HG02870 (cell line): ENCODE measurements around the gene PDCD2.
"Not testable (repeated sequence)": the region's sequence is repeated elsewhere in the genome, so short reads cannot be mapped to it uniquely, and the experiment has no call there.

Experiments used
- ATAC-seq: cut with Tn5 transposase; IDR thresholded peaks from one replicate; pipeline ENCODE4 v1.9.1; 2021; ENCODE audit warnings: mild to moderate bottlenecking, moderate library complexity; ENCODE audit not compliant: unreplicated experiment

PDCD2 gene

DNA sequence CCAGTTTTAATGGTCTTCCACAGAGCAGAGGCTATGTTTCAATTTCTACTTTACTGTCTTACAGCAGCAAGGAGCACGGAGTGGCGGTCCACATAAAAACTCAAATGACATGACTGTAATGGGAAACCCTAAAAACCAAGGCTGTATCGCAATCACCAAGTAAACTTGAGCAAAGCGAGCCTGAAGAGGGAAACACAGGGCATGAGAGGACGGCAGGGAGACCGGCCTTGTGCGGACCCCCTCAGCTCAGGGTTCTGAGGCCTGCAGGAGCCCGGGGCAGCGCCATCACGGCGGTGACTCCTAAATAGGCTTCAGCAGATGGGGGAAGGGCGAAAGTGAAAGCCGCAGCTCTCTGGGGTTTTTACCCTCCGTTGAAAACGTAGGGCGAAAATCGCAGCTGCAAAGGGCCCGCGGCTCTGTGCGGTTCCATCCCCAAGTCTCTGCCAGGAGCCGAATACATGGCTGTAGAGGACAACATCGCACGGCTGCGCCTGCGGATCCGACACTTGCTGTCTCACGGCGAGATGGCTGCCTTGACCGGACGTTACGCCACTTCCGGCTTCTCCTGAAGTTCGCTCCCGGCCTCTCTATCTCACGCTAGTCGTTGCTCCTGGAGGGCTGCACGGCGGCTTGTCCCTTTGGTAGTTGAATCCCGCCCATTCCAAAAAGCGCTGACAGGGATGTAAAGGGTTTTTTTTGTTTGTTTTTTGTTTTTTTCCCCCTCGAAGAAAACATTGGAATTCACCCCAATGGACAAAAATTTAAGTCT is 31.5 kb downstream of the PDCD2 start, which contains the start of gene PSMB1:
TSS of gene PSMB1 (minus strand) at position 543 of the 769 bp plus-strand sequence. CDS start at position 478, 65 bp downstream.
- peak; percentile 51 for ATAC-seq

GRCh38 chr6:170545405-170545804 is 39.0 kb downstream of the PDCD2 start:
- ATAC-seq, result no peak

GRCh38 chr6:170542031-170542719 is 42.3 kb downstream of the PDCD2 start:
- no peak for ATAC-seq

GRCh38 chr6:170537329-170537728 is 47.1 kb downstream of the PDCD2 start:
- no peak for ATAC-seq

DNA sequence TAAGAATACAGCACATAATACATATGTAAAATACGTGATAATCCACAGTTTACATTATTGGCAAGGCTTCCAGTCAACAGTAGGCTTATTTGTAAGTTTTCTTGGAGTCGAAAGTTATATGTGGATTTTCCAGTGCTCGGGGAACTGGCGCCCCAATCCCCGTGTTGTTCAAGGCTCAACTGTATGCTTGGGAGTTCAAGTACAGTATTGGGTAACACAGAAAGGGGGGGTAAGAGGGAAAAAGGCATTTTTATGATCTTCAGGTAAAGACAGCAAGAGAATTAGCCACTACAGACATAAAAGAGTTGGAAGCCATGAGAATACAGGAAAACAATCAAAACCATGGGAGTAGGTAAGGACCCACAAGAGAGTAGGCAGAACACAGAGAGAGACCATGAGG is 47.8 kb downstream of the PDCD2 start:
- ATAC-seq, result no peak

DNA sequence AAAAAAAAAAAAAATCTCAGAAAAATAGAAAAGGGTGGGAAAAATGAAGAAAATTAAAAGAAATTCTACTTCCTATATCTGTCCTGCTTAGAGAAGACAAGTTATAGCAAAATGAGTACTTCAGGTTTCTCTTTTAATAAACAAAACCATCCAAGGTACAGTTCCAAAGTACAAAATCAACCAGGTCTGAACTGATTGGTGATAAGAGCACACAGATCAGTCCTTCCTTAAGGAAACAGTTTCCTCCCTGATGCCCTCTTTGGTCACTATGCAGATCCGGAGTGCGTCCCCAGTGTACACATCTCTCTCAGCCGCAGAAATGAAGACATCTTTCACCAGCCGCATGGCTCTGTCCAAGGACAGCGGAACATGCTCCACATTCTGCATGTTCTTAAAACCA is 49.4 kb downstream of the PDCD2 start:
- no peak for ATAC-seq

DNA sequence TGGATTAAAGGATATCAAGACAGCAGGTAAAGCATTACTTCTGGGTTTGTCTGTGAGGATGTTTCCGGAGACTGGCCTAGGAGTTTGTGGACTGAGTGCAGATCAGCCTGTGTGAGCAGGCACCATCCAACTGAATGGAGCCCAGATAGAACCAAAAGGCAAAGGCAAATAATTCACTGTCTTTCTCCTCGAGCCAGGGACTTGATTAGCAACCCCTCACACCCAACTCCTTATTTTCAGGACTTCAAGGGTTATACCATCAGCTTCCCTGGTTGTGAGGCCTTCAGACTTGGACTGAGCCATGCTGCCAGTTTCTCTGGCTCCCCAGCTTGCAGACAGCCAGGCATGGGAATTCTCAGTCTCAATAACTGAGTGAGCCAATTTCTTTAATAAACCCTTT is 50.6 kb downstream of the PDCD2 start:
- ATAC-seq, result no peak

GRCh38 chr6:170532867-170533488 is 51.5 kb downstream of the PDCD2 start:
- no peak for ATAC-seq

DNA sequence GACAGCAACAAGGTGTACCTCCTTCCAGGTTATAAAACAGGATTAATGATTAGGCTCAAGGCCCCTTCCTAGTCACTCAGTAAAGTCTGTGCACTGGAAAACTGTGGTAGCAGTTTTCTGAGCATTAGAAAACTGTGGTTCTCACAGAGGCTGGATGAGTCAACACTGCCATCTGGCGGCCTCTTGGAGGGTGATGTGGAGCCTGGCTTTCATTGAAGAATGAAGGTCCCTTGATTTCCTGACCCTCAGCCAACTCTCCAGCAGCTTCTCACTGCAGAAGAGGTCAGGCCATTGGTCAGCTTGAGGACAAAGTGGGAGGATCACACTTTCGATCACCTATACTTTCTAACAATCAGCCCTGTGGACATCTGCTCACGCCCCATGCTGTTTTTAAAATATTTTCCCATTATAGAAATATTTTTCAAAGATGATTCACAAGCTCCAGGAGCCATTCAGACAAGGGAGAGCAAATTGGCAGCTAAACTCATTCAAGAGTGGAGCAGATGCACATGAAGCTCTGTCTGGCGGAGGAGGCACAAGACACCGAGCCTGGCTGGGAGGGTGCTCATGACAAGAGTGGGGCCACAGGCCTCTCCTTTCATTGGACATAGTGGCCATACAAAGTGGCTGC is 54.5 kb downstream of the PDCD2 start:
- ATAC-seq, result peak; percentile 70

- ATAC-seq, result not testable (repeated sequence)
These were observed 56.4 kb downstream of the PDCD2 start for GRCh38 chr6:170527995-170528394.

GRCh38 chr6:170525795-170526194 is 58.6 kb downstream of the PDCD2 start:
- no peak for ATAC-seq
